ENCODE measurements around the gene GNB1L. TPM values are rescaled to one million over a fixed set of nuclear protein-coding genes. Genes with fewer than 3 reads are reported as not detected.

Gene GNB1L
- total and polyA plus RNA-seq, 2 experiments from 2014 or later: 3.5 to 5.5 TPM

DNA sequence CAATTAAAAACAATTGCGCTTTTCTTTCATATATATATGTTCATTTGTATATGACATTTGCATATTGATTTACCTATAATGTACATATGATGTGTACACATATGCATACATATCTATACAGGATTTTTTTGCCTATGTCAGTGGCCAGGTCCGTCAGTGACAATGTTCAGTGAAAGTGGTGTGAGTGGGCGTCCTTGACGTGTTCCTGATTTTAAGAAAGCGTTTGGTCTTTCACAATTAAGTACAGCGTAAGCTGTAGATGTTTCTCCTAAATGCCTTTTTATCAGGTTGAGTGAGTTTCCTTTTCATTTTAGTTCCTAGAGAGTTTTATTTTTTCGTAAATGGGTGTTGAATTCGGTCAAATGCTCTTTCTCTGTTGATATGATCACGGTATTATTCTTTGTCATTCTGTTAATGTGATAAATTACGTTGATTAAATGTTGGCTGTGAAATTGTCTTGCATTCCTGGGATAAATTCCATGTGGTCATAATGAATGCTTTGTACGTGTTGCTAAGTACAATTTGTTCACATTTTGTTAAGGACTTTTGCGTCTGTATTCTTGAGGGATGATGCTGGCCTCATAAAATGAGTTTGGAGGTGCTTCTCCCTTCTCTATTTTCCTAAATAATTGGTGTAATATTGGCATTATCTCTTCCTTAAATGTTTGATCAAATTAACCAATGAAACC lies 10.6 kb upstream of the GNB1L start:
- no peak overlapping the region for H3K4me3 ChIP-seq
- H3K27ac ChIP-seq: no peak overlapping the region
- no peaks in the 10 kb centered on the region for H3K9me3 ChIP-seq (ENCODE audit: low read depth)
- TF ChIP-seq, protein P1, sequence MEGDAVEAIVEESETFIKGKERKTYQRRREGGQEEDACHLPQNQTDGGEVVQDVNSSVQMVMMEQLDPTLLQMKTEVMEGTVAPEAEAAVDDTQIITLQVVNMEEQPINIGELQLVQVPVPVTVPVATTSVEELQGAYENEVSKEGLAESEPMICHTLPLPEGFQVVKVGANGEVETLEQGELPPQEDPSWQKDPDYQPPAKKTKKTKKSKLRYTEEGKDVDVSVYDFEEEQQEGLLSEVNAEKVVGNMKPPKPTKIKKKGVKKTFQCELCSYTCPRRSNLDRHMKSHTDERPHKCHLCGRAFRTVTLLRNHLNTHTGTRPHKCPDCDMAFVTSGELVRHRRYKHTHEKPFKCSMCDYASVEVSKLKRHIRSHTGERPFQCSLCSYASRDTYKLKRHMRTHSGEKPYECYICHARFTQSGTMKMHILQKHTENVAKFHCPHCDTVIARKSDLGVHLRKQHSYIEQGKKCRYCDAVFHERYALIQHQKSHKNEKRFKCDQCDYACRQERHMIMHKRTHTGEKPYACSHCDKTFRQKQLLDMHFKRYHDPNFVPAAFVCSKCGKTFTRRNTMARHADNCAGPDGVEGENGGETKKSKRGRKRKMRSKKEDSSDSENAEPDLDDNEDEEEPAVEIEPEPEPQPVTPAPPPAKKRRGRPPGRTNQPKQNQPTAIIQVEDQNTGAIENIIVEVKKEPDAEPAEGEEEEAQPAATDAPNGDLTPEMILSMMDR (IDR thresholded peaks at IDR 0.05; ENCODE audit: low read depth, low read length): no peak
- H3K36me3 ChIP-seq: no peaks in the 10 kb centered on the region
- peak in 1 of 2 donors; percentile 77 for DNase-seq (ENCODE audit: low read depth in 1 of 2, low spot score in 1 of 2)
- no peaks in the 10 kb centered on the region for H3K4me1 ChIP-seq (ENCODE audit: low read depth)
- no peaks in the 10 kb centered on the region for H3K27me3 ChIP-seq

DNA sequence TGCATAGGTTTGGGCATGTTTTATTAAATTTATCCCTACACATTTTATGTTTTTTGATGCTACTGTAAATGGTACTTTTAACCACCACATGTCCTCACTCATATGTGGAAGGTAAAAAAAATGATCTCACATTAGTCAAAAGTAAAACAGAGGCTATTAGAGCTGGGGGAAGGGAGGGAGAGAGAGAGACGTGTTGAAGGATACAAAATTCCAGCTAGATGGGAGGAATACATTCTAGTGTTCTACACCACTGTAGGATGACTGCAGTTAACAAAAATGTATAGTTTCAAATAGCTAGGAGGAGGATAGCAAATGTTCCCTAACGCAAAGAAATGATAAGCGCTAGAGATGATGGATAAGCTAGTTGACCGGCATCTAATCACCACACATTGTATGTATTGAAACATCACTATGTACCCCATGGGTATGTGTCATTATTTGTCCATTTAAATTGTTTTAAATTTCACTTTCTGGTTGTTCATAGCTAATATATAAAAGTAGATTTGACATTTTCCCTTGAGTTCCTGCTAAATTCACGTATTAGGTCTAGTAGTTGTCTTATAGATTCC lies 9.9 kb upstream of the GNB1L start:
- Histone ChIP-seq H3K36me3 (no peaks in the 10 kb centered on the region), H3K4me1 (ENCODE audit: low read depth) (no peaks in the 10 kb centered on the region), H3K9me3 (ENCODE audit: low read depth) (no peaks in the 10 kb centered on the region), H3K27ac (no peak overlapping the region), H3K27me3 (no peaks in the 10 kb centered on the region), H3K4me3 (no peak overlapping the region)
- peak in 1 of 2 donors; percentile 66 for DNase-seq (ENCODE audit: low read depth in 1 of 2, low spot score in 1 of 2)
- TF ChIP-seq, protein P1 (IDR thresholded peaks at IDR 0.05; ENCODE audit: low read depth, low read length): no peak

DNA sequence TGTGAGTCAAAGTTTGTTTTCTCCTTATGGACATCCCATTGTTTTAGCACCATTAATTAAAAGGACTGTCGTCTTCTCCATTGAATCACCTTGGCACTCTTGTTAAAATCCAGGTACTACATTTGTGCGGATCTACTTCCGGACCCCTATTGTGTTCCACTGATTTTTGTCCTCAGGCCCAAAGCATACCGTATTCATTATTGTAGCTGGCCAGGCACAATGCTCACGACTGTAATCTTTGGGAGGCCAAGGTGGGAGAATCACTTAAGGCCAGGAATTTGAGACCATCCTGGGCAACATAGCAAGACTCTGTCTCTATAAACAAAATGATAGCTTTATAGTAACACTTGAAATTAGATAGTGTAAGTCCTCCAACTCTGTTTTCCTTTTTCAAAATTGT lies 8.9 kb upstream of the GNB1L start:
- Histone ChIP-seq H3K27me3 (no peaks in the 10 kb centered on the region), H3K36me3 (no peaks in the 10 kb centered on the region), H3K4me1 (ENCODE audit: low read depth) (no peaks in the 10 kb centered on the region), H3K27ac (no peak overlapping the region), H3K9me3 (ENCODE audit: low read depth) (no peaks in the 10 kb centered on the region), H3K4me3 (no peak overlapping the region)
- TF ChIP-seq, protein P1 (IDR thresholded peaks at IDR 0.05; ENCODE audit: low read depth, low read length): no peak
- DNase-seq (ENCODE audit: low read depth in 1 of 2, low spot score in 1 of 2): no peak

DNA sequence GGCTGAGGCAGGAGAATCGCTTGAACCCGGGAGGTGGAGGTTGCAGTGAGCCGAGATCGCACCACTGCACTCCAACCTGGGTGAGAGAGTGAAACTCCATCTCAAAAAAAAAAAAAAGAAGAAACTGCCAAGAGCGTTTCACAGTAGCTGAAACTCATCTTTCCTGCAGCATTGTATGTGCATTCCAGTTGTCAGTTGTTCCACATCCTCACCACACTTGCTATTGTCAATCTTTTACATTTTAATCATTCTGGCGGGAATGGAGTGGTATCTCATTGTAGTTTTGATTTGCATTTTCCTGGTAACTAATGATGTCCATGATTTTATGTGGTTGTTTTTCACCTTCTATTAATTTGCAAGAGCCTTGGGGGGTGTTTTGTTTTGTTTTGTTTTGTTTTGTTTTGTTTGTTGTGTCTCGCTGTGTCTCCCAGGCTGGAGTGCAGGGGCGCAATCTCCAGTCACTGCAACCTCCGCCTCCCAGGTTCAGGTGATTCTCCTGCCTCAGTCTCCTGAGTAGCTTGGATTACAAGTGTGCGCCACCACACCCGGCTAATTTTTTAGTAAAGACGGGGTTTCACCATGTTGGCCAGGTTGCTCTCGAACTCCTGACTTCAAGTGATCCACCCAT lies 8.1 kb upstream of the GNB1L start:
- no peak overlapping the region for H3K27ac ChIP-seq
- no peaks in the 10 kb centered on the region for H3K27me3 ChIP-seq
- TF ChIP-seq, protein P1 (IDR thresholded peaks at IDR 0.05; ENCODE audit: low read depth, low read length): no peak
- H3K4me1 ChIP-seq (ENCODE audit: low read depth): no peaks in the 10 kb centered on the region
- H3K4me3 ChIP-seq: no peak overlapping the region
- no peaks in the 10 kb centered on the region for H3K9me3 ChIP-seq (ENCODE audit: low read depth)
- H3K36me3 ChIP-seq: no peaks in the 10 kb centered on the region
- no peak for DNase-seq (ENCODE audit: low read depth in 1 of 2, low spot score in 1 of 2)

DNA sequence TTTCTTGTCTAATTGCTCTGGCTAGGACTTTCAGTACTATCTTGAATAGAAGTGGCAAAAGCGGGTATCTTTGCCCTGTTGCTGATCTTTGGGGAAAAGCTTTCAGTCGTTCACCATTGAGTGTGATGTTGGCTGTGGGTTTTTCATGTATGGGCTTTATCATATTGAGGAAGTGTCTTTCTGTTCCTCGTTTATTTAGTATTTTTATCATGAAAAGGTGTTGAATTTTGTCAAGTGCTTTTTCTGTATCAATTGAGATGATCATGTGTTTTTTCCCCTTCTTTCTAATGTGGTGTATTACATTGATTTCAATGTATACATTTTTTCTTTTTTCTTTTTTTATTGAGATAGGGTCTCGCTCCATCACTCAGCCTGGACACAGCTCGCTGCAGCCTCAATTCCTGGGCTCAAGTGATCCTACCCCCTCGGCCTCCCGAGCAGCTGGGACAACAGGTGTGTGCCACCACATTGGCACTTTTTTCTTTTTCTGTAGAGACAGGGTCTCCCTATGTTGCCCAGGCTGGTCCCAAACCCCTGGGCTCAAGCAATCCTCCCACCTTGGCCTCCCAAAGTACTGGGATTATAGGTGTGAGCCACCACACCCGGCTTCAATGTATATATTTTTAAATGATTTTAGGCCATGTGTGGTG lies 5.3 kb upstream of the GNB1L start:
- H3K9me3 ChIP-seq (ENCODE audit: low read depth): no peaks in the 10 kb centered on the region
- no peak overlapping the region for H3K4me3 ChIP-seq
- TF ChIP-seq, protein P1 (IDR thresholded peaks at IDR 0.05; ENCODE audit: low read depth, low read length): no peak
- no peak overlapping the region for H3K27ac ChIP-seq
- no peaks in the 10 kb centered on the region for H3K4me1 ChIP-seq (ENCODE audit: low read depth)
- H3K27me3 ChIP-seq: no peaks in the 10 kb centered on the region
- H3K36me3 ChIP-seq: no peaks in the 10 kb centered on the region
- DNase-seq (ENCODE audit: low read depth in 1 of 2, low spot score in 1 of 2): no peak
